Measurements from ENCODE around the gene DNAL1. TPM values are rescaled to one million over a fixed set of nuclear protein-coding genes. Genes with fewer than 3 reads are reported as not detected.
"Not testable (repeated sequence)": the region's sequence is repeated elsewhere in the genome, so short reads cannot be mapped to it uniquely, and the experiment has no call there.

DNAL1 gene
- total RNA-seq, 1 experiment from 2014 or later = 14.6 TPM

DNA sequence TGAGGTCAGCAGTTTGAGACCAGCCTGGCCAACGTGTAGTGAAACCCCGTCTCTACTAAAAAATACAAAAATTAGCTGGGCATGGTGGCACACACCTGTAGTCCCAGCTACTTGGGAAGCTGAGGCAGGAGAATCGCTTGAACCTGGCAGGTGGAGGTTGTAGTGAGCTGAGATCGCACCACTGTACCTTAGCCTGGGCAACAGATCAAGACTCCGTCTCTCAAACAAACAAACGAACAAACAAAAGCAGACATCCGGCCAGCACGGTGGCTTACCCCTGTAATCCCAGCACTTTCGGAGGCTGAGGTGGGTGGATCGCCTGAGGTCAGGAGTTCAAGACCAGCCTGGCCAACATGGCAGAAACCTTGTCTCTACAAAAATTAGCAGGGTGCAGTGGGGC lies 8.4 kb upstream of the DNAL1 start:
- ATAC-seq; intact Hi-C loops (cut with micrococcal nuclease); CTCF ChIA-PET; H2AFZ ChIP-seq (ENCODE audit: low read depth, low read length, poor library complexity, severe bottlenecking); H3K9me2 ChIP-seq (ENCODE audit: insufficient read depth); H4K20me1 ChIP-seq (ENCODE audit: insufficient read depth); H3K4me3 ChIP-seq (replicated peaks in 1 of 2; ENCODE audit: low read depth in 1 of 2, low read length in 2 of 2); H3K79me2 ChIP-seq (ENCODE audit: insufficient read depth, low read length); H3K27me3 ChIP-seq (ENCODE audit: insufficient read depth, low read length); RAD21 ChIA-PET (ENCODE audit: low non-redundant PET in 1 of 2, low total read pairs in 2 of 2, uncharacterized antibody in 2 of 2, unreplicated experiment in 2 of 2); H3K9ac ChIP-seq (ENCODE audit: low read length); DNase-seq (ENCODE audit: low read depth, low spot score); H3K36me3 ChIP-seq (ENCODE audit: control insufficient read depth in 1 of 2, insufficient read depth in 2 of 2, low read length in 2 of 2); H3K27ac ChIP-seq (ENCODE audit: low read depth, low read length); BruUV-seq (replicated peaks); H3K9me3 ChIP-seq (ENCODE audit: control insufficient read depth in 1 of 2, insufficient read depth in 1 of 2, low read depth in 1 of 2, low read length in 2 of 2); H3K4me2 ChIP-seq (ENCODE audit: low read length); POLR2A ChIA-PET: not testable (repeated sequence)
- H3K4me1 ChIP-seq (ENCODE audit: control insufficient read depth in 1 of 2, insufficient read depth in 2 of 2, low read length in 2 of 2) = peaks cover 4 to 18% of the 10 kb centered on the region in 2 experiments; a peak in 2 of 4 replicates

DNA sequence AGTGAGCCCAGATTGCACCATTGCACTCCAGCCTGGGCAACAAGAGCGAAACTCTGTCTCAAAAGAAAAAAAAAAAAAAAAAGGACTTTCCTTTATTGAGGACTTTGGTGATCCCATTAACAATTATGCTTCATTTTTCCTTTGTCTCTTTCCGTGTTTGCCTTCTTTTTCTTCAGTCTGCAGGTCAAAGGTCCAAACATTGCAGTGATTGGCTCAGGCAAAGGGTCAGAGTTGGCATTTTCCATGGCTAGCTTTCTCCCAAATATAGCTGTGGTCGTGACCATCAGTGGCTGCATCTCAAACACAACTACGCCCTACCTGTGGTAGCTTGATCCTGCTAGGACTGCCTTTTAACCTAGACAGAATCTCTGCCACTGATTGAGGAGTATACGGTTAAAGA lies 7.0 kb upstream of the DNAL1 start:
- Histone ChIP-seq H3K4me2 (ENCODE audit: low read length) (no peak overlapping the region), H3K9ac (ENCODE audit: low read length) (no peak overlapping the region), H3K9me2 (ENCODE audit: insufficient read depth) (no peaks in the 10 kb centered on the region), H3K79me2 (ENCODE audit: insufficient read depth, low read length) (no peaks in the 10 kb centered on the region), H3K9me3 (ENCODE audit: control insufficient read depth in 1 of 2, insufficient read depth in 1 of 2, low read depth in 1 of 2, low read length in 2 of 2) (no peaks in the 10 kb centered on the region), H2AFZ (ENCODE audit: low read depth, low read length, poor library complexity, severe bottlenecking) (no peak overlapping the region), H3K27me3 (ENCODE audit: insufficient read depth, low read length) (no peaks in the 10 kb centered on the region), H4K20me1 (ENCODE audit: insufficient read depth) (no peaks in the 10 kb centered on the region), H3K4me1 (ENCODE audit: control insufficient read depth in 1 of 2, insufficient read depth in 2 of 2, low read length in 2 of 2) (peaks cover 4 to 18% of the 10 kb centered on the region in 2 experiments; a peak in 2 of 4 replicates), H3K27ac (ENCODE audit: low read depth, low read length) (no peak overlapping the region), H3K4me3 (replicated peaks in 1 of 2; ENCODE audit: low read depth in 1 of 2, low read length in 2 of 2) (no peak overlapping the region), H3K36me3 (ENCODE audit: control insufficient read depth in 1 of 2, insufficient read depth in 2 of 2, low read length in 2 of 2) (no peaks in the 10 kb centered on the region)
- ChIA-PET RAD21 (ENCODE audit: low non-redundant PET in 1 of 2, low total read pairs in 2 of 2, uncharacterized antibody in 2 of 2, unreplicated experiment in 2 of 2) (no interaction called here), POLR2A (no interaction called here), CTCF (no interaction called here)
- TF ChIP-seq, protein P1, sequence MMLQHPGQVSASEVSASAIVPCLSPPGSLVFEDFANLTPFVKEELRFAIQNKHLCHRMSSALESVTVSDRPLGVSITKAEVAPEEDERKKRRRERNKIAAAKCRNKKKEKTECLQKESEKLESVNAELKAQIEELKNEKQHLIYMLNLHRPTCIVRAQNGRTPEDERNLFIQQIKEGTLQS (IDR thresholded peaks at IDR 0.05) = no peak
- TF ChIP-seq ELF1 (IDR thresholded peaks at IDR 0.05; ENCODE audit: borderline replicate concordance, low read depth) (no peak), SIN3A (IDR thresholded peaks at IDR 0.05; ENCODE audit: low read depth) (no peak), TCF7L2 (IDR thresholded peaks at IDR 0.05; ENCODE audit: borderline replicate concordance, extremely low read depth, insufficient read depth, insufficient read length) (no peak)
- BruUV-seq (replicated peaks) = no TSS peak
- ATAC-seq = no peak
- no peak for DNase-seq (ENCODE audit: low read depth, low spot score)
- intact Hi-C loops (cut with micrococcal nuclease) = no loop called here
